IPS-20b (cell line): Measurements from ENCODE around the gene COA8.
"Not testable (repeated sequence)": the region's sequence is repeated elsewhere in the genome, so short reads cannot be mapped to it uniquely, and the experiment has no call there.

Experiments
- H3K27ac ChIP-seq: one replicate; pipeline ENCODE4 v1.5.1; 2013; ENCODE audit warnings: low read length
- H3K27me3 ChIP-seq: 2 replicates; pipeline ENCODE4 v1.6.1; 2013; ENCODE audit warnings: mild to moderate bottlenecking, low read length, inconsistent platforms; ENCODE audit not compliant: insufficient read depth
- H3K36me3 ChIP-seq: 2 replicates; pipeline ENCODE4 v1.6.1; 2013; ENCODE audit warnings: low read depth, mild to moderate bottlenecking, inconsistent platforms, low read length, moderate library complexity; ENCODE audit not compliant: insufficient read depth
- H3K4me1 ChIP-seq: 2 replicates; pipeline ENCODE4 v1.6.1; 2013; ENCODE audit warnings: mild to moderate bottlenecking, control low read depth, inconsistent platforms, low read length, moderate library complexity; ENCODE audit not compliant: insufficient read depth
- H3K4me3 ChIP-seq: 2 replicates; pipeline ENCODE4 v1.5.1; 2013; ENCODE audit warnings: mild to moderate bottlenecking, low read length, inconsistent platforms
- H3K9ac ChIP-seq: 2 replicates; pipeline ENCODE4 v1.6.1; 2013; ENCODE audit warnings: low read depth, mild to moderate bottlenecking, inconsistent platforms, low read length, moderate library complexity
- H3K9me3 ChIP-seq: 2 replicates; pipeline ENCODE4 v1.6.1; 2013; ENCODE audit warnings: mild to moderate bottlenecking, low read depth, low read length, inconsistent platforms; ENCODE audit not compliant: insufficient read depth

Gene COA8

DNA sequence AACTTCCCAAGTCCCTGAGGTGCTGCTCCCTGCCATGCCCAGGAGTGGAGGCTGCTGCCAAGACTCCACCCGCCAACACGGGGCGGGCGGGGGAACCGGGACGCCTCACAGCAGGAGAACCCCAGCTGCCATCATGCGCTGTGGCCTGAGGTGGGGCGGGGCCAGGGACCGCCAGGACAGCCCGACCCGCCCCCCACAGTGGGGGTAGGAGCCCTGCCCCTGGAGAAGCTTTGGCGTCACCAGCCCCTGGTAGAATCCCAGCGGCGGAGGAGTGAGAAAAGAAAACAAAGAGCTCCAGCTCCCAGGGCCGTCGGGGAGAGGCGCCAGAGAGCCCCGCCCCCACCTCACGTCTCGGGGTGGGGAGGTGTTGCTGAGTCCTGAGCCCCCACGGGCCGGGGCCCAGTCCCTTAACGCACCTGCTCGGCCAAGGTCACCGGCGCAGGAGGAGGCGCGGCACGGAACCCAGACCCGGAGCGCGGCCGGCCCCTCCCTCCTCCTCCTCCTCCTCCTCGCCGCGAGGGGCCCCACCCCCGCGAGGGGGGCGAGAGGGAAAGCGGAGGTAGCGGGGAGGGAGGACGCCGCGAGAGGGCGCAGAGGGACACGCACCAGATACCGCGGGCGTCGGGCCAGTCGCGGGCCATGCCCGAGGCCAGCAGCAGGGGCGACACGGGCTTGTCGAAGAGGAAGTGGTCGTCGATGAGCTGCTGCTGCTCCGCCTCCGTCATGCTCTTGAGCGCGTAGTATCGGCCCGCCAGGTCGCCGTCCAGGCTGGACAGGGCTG is 41.9 kb upstream of the COA8 start:
- Histone ChIP-seq H3K4me1 (peaks cover 9% of the 10 kb centered on the region; the same call in 1 of the 2 replicates), H3K4me3 (peak overlapping the region; percentile 86), H3K27me3 (peaks cover 28% of the 10 kb centered on the region), H3K36me3 (peaks cover 20% of the 10 kb centered on the region), H3K9me3 (no peaks in the 10 kb centered on the region), H3K27ac (no peak overlapping the region), H3K9ac (peak overlapping the region; percentile 32; the same call in 1 of the 2 replicates)

DNA sequence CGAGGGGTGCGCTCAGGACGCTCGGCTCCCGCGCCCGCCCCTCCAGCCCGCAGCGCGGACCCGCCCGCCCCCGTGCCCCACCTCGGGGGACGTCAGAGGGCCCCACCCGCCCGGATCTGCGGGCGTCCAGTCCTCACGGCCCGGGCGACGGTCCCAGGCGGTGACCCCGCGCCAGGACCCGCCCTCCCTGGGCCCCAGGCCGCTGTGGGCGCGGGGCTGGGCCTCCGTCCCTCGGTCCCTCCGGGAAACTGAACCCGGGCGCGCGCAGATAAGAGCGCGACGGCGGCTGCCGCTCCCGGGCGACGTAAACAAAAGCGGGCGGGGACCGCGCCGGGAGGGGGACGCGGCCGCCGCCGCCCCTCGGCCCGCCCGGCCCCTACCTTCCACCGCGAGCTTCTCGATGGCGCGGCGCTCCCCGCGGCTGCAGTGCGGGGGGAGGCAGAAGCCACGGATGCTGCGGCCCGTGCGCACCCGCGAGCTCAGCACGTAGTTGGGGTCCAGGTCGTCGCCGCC is 41.3 kb upstream of the COA8 start:
- Histone ChIP-seq H3K36me3 (peaks cover 20% of the 10 kb centered on the region), H3K27me3 (peaks cover 28% of the 10 kb centered on the region), H3K9ac (peak overlapping the region; percentile 32; the same call in 1 of the 2 replicates), H3K4me1 (peaks cover 9% of the 10 kb centered on the region; the same call in 1 of the 2 replicates), H3K9me3 (no peaks in the 10 kb centered on the region), H3K27ac (no peak overlapping the region), H3K4me3 (peak overlapping the region; percentile 86; the same call in 1 of the 2 replicates)

DNA sequence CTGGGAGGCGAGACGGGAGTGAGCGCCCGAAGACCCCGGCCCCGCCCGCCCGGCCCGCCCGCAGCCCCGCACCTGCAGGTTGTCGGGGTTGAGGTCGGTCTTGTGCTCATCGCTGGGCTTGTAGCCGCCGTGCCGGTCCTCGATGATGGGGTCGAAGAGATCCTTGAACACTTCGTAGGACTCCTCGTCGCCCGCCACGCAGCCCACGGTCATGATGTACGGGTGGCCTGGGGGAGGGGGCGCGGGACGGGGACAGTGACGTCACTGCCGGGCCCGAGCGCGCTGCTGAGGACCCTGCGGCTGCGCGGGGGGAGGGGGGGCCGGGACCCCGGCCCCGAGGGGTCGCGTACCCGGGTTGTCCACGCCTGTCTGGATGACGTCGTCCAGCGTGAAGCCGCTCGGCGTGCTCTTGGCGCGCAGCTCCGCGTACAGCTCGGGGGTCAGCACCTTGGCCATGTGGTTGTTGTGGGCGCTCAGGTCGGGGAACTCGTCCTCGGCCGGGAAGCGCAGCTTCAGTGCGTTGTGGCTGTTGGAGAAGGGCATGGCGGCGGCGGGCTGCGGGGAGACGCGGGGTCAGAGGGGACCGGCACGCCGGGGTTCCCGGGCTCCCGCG is 40.7 kb upstream of the COA8 start:
- Histone ChIP-seq H3K36me3 (peaks cover 20% of the 10 kb centered on the region), H3K4me3 (peak overlapping the region; percentile 86), H3K27me3 (peaks cover 28% of the 10 kb centered on the region), H3K4me1 (peaks cover 9% of the 10 kb centered on the region; the same call in 1 of the 2 replicates), H3K9me3 (no peaks in the 10 kb centered on the region), H3K9ac (peak overlapping the region; percentile 82), H3K27ac (no peak overlapping the region)

DNA sequence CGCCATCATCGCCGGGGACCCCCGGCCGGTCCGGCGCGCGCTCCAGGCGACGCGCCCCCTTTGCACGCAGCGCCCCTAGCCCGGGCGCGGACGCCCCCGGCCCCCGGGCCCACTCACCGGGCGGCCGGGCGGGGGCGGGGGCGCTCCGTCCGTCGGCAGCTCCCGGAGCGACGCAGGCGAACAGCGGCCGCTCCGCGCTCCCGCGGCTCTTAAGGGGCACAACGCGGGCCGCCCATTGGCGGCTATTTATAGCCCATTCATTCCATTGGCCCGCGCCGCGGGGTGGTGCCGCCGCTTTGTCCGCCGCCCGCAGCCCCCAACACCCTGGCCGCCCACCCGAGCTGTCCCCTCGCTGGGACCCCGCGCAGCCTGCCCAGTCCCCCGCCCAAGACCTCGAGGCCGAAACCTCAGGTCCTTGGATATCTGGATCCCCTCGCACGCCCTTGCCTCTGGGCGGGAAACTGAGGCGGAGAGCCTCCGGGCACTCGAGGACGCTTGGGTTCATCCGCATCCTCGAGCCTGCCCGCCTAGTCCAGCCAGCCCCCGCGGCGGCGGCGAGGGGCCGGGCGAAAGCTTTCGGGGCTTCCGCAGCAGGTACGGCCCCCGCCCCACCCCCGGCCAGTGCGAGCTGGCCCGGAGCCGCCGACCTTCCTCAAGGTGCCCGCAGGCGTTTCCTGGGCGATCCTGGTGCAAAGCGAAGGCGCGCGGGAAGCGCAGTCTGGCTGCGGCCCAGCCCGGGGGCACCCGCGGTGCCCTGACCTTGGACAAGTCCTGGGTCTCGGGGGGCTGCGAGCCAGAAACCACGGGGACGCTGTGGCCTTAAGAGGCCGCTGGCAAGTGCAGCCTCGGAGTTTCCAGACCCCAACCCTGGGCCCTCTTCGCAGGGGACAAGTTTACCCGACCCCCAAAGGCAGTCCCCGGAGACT is 39.8 kb upstream of the COA8 start, which contains the start of gene CKB:
TSS of gene CKB (minus strand) at position 182 of the 926 bp plus-strand sequence. CDS start 337 bp downstream, outside the sequence.
- Histone ChIP-seq H3K27ac (no peak within 1 kb of the TSS), H3K27me3 (peaks cover 28% of the 10 kb centered on the region), H3K9ac (peak within 1 kb of the TSS; percentile 82), H3K4me3 (peak within 1 kb of the TSS; percentile 86), H3K36me3 (peaks cover 20% of the 10 kb centered on the region), H3K4me1 (peaks cover 9% of the 10 kb centered on the region; the same call in 1 of the 2 replicates), H3K9me3 (no peaks in the 10 kb centered on the region)

DNA sequence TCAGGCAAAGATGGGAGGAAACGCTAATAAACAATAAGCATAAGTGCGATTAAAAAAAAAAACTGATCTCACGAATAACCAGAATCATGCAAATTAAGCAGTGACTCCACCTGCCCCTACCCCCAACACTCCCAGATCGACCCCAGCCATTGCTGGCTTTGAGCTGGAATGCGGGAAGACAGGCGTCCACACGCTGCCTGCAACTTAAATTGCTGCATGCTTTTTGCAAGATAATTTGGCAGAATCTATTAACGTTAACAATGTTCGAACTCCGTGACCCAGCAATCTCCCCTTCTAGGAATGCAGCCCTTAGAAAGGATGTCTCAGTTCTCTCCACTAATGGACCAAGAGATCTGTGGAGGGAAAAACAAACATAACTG is 39.2 kb upstream of the COA8 start:
- Histone ChIP-seq H3K9ac (peak overlapping the region; percentile 40; the same call in 1 of the 2 replicates), H3K4me1 (peaks cover 7% of the 10 kb centered on the region; the same call in 1 of the 2 replicates), H3K27me3 (peaks cover 28% of the 10 kb centered on the region), H3K4me3 (peak overlapping the region; percentile 54), H3K36me3 (peaks cover 20% of the 10 kb centered on the region), H3K27ac (no peak overlapping the region), H3K9me3 (no peaks in the 10 kb centered on the region)

DNA sequence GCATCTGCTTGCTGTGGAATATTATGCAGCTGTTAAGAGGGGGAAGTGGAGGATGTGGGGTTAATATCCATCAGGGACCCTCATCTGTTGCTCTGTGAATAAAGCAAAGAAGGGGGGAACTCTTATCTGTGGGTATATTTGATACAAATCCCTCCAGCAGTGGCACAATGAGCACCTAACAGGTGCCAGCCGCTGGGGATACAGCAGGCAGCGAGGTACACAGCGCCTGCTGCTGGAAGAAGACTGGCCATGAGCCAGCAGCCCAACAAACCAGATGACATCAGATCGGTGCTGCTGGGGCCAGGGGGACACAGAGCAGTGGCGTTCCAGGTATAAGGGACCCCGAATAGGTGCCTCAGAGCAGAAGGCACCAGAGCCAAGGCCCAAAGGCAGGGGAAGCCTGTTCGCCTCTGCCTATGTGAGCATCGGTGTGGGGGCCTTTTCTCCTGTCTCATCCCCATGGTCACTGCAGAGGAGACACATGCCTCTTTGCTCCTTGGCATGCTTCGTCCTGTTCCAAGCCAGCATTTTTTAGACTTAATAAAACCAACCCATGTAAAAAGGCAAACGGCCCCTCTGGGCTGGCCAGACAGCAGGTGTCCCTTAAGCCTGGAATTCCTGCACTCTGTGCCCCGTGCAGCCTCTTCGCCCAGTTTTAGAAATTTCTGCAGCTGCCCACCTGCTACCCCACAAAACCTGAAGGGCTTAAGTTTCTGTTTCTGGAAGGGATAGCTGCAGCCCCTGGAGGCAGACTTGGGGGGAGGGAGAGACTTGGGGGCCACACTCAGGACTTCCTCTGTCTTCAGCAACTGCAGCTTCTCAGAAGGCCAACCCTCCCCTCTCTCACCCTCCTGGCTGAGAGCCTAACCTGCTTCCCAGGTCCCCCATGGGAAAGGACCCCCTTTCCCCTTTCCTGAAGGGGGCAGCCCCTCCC is 38.5 kb upstream of the COA8 start:
- no peaks in the 10 kb centered on the region for H3K9me3 ChIP-seq
- peaks cover 5% of the 10 kb centered on the region; the same call in 1 of the 2 replicates for H3K4me1 ChIP-seq
- H3K27me3 ChIP-seq, result peaks cover 28% of the 10 kb centered on the region
- H3K27ac ChIP-seq, result no peak overlapping the region
- peaks cover 14% of the 10 kb centered on the region for H3K36me3 ChIP-seq
- no peak overlapping the region for H3K9ac ChIP-seq
- H3K4me3 ChIP-seq, result 0 out of 2 replicates have a peak overlapping the region, but pooled peaks have one; percentile 54

DNA sequence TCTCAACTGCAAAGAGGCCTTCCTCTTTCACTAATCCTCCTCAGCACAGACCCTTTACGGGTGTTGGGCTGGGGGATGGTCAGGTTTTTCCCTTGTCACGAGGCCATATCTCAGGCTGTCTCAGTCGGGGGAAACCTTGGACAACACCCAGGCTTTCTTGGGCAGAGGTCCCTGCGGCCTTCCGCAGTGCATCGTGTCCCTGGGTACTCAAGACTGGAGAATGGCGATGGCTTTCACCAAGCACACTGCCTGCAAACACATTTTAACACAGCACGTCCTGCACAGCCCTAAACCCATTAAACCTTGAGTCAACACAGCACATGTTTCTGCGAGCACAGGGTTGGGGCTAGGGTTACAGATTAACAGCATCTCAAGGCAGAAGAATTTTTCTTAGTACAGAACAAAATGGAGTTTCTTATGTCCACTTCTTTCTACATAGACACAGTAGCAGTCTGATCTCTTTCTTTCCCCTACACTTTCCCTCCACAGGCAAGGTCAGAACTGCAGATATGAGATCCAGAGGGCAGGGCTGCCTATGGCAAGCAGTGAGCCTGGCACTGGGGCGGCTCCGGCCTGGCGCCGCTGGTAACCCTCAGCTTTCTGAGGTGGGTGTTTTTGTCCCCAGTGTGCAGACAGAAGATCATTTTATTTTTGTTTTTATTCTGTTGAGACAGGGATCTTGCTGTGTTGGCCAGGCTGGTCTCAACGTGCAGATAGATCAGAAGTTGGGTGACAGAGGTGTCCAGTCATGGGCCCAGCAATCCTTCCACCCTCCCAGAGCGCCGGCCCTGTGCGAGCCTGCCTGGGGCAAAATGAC is 37.1 kb upstream of the COA8 start:
- not testable (repeated sequence) for H3K4me1 ChIP-seq, H3K27ac ChIP-seq
- peaks cover 28% of the 10 kb centered on the region for H3K27me3 ChIP-seq

DNA sequence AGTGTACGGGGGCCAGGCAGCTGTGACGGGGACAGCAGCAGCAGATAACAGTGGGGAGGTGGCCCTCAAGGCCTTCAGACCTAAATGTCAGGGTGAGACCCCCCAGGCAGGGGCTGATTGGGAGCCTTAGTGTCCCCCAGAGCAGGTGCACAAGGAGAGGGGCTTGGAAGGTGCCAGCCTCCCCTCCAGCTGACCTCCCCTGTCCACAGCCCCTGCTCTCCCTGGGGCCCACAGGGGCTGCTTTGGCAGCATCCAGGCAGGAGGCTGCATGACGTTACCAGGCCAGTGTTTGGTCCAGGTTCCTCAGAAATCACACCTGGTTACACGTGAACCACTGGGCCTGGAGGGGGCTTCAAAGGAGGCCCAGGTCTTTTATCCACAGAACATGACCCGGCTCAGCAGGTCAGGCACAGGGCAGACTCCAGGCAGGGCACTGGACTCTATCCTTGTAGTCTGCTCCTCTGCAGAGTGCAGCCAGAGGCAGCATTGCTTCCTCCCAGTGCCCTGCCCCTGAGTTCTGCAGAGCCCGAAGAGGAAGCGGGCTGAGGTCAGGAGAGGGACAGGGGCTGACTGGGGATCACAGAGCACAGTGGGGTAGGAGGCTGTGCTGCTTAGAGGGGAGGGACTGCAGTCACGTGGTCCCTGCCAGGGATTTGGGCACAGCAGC is 36.4 kb upstream of the COA8 start:
- H3K4me1 ChIP-seq, result peaks cover 4% of the 10 kb centered on the region; the same call in 1 of the 2 replicates
- 0 out of 2 replicates have a peak, but pooled peaks cover 4% of the 10 kb centered on the region for H3K36me3 ChIP-seq

More for the DNA sequence above, 37.1 kb upstream of the COA8 start:
- not testable (repeated sequence) for H3K36me3 ChIP-seq, H3K9me3 ChIP-seq, H3K4me3 ChIP-seq, H3K9ac ChIP-seq

DNA sequence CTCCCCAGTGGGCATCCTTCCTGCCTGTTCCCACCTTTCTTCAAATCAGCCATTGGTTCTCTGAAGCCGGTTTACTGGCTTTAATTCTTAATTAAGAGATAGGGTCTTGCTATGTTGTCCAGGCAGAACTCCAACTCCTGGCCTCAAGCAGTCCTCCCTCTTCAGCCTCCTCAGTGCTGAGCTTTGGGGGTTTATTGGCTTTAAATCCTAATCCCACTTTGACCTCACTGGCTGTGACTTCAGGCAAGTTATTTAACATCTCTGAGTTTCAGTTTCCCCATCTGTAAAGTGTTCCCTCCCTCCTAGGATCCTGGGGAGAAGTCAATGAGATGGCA is 35.9 kb upstream of the COA8 start:
- Histone ChIP-seq H3K9me3 (no peaks in the 10 kb centered on the region), H3K4me1 (peaks cover 4% of the 10 kb centered on the region; the same call in 1 of the 2 replicates), H3K9ac (no peak overlapping the region), H3K4me3 (no peak overlapping the region), H3K36me3 (0 out of 2 replicates have a peak, but pooled peaks cover 4% of the 10 kb centered on the region), H3K27ac (no peak overlapping the region), H3K27me3 (peaks cover 28% of the 10 kb centered on the region)

More for the DNA sequence above, 36.4 kb upstream of the COA8 start:
- H3K9ac ChIP-seq, result no peak overlapping the region
- H3K4me3 ChIP-seq, result no peak overlapping the region
- H3K9me3 ChIP-seq, result no peaks in the 10 kb centered on the region
- no peak overlapping the region for H3K27ac ChIP-seq
- peaks cover 28% of the 10 kb centered on the region for H3K27me3 ChIP-seq
